GM18867 (cell line): ENCODE results near the gene LMF1.
"Not testable (repeated sequence)": the region's sequence is repeated elsewhere in the genome, so short reads cannot be mapped to it uniquely, and the experiment has no call there.

ENCODE experiments used
- ATAC-seq: cut with Tn5 transposase; IDR thresholded peaks from one replicate; pipeline ENCODE4 v1.9.1; 2021; ENCODE audit warnings: mild to moderate bottlenecking, moderate library complexity; ENCODE audit not compliant: unreplicated experiment

LMF1 gene

DNA sequence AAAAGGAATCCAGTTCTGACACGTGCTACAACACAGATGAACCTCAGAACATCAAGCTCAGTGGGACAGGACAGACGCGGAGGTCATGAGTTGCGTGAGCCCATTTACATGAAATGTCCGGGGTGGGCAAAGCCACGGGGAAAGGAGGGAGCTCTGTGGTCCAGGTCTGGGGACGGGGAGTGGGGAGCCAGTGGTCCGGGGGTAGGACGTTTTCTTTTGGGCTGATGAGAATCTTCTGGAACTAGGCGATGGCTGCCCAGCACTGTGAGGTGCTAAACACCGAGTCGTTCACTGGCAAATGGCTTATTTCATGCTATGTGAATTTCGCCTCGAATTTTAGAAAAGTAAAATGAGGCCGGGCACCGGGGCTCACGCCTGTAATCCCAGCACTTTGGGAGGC lies 2.6 kb upstream of the LMF1 start:
- ATAC-seq: no peak

- no peak for ATAC-seq
Measured at GRCh38 chr16:972316-973002, 1.7 kb upstream of the LMF1 start.

GRCh38 chr16:971981-972315 lies 1.2 kb upstream of the LMF1 start:
- no peak for ATAC-seq

- ATAC-seq: no peak
Measured at GRCh38 chr16:971582-971905, 760 bp upstream of the LMF1 start.

DNA sequence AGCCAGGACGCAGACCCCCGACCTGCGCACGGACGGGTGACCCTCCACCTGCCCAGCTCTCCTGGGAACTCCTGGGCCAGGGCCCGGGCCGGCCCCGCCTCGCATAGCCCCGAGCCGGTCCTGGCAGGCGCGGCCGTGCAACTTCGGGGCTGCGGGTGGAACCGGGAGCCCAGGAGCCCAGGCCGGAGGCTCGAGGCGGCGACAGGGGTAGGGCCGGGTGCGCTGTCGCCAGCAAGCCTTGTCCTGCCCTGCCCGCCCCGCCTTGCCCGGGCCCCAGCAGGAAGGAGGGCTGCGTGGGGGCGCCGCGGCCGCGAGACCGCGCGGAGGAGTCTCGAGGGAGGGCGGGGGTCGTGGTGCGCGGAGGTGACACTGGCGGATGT lies 408 bp downstream of the LMF1 start:
- no peak for ATAC-seq

DNA sequence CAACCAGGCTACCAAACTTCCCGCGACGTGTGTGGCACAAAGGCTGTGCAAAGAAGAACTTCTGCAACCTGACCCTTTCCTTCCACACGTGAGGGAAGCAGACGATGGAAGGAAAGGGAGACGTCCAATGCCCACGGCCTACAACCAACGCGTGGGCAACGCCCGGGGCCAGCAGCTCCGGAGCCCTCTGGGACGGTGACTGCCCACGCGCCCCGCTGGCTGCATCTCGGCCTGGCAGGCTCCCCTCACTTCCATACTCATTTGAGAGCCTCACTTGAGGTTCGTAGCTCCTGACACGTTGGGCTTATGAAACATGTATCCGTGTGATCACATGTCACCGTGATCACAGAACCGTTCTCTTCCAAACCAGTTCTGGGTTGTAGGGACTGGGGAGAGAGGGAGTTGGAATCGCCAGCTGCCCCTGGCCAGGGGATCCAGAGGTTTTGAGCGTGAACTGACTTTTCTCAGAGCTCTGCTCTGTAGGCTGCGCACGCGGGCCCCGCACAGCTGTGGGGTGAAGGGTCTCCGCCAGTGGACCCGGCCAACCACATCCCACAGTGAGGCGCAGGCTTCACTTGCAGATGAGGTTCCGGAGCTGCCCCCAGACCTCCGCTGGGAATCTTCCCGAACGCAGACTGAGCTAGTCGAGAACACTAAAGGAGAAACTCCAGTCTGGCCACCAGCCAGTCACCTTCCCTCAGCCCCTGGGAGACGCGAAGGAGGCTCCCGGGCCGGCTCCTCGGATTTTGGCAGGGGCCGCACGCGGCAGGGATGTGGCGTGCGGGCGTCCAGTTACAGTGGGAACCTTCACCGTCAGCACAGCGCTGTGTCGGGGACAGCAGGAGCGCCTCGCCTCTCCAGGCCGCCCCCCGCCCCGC lies 1.0 kb downstream of the LMF1 start:
- no peak for ATAC-seq

DNA sequence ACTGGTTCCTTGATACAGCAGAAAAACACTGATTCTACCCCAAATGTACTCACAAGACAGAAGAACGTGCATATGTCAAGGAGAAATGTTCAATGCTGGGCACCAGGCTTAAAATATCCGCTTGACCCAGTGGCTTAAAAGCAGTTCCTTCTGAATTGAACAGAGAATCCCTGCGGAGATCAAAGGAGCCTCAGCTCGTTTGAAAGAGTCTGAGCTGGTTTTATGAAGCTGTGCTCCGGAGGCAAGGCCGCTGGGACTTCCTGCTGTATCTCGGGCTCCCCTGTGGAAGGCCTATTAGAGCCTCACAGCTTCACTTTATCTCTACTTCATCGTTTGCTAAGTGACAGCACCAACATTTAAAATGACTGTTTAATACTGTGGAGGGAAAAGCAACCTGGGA lies 2.2 kb downstream of the LMF1 start:
- ATAC-seq: no peak

DNA sequence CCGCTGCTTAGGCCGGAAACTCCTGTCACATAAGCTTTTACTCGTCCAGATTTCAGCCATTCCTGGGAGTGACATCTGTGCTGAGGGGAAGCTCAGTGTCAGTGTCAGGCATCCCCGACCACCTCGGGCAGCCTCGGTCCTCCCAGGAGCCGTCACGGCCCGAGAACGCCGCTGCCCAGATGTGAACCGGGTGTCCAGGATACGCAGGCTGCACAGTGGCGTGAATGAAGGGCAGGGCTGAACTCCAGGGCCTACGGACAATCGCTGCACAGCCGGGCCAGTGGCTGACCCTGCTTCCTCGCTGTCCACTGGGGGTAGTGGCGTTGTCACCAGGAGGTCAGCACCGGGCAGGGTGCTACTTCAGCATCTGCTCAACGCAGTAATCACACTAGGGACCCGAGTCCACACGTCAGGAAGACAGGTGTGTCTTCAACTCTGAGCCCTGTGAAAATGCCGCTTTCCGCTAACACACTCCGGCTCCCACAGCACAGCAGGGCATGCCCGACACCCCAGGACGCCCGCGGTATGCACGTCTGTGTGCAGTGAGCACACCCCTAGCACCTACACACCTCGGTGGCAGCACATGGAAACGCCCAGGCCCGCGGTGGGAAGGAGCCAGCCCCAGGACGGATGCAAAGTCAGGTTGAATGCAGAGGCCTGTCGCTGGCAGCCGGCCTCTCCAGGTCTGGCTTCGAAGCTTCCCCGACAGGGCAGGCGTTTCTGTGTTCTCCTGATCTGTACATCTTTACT lies 3.1 kb downstream of the LMF1 start:
- no peak for ATAC-seq

GRCh38 chr16:967077-967541 lies 3.7 kb downstream of the LMF1 start:
- ATAC-seq: no peak

- ATAC-seq: no peak
Measured at GRCh38 chr16:966505-966904, 4.3 kb downstream of the LMF1 start.

GRCh38 chr16:966035-966434 lies 4.7 kb downstream of the LMF1 start:
- ATAC-seq: no peak

DNA sequence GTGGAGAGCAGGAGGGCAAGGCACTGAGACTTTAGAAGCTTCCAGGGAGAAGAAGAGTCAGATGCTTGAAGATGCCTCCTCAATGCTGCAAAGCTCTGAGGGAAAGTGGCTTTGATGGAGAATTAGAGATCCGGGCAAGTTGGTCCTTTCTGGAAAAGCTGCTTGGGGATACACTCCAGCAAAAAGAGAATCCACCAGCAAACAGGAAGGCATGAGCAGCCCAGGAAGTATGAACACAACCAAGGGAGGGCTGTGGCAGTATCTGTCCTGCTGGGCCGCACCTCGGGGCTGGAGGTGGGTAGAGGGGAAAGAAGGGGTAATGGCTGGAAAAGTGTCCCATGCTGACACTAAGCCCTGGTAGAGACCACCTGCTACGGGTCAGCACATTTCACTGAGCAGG lies 5.3 kb downstream of the LMF1 start:
- ATAC-seq: no peak

GRCh38 chr16:965036-965395 lies 5.8 kb downstream of the LMF1 start:
- ATAC-seq: no peak

DNA sequence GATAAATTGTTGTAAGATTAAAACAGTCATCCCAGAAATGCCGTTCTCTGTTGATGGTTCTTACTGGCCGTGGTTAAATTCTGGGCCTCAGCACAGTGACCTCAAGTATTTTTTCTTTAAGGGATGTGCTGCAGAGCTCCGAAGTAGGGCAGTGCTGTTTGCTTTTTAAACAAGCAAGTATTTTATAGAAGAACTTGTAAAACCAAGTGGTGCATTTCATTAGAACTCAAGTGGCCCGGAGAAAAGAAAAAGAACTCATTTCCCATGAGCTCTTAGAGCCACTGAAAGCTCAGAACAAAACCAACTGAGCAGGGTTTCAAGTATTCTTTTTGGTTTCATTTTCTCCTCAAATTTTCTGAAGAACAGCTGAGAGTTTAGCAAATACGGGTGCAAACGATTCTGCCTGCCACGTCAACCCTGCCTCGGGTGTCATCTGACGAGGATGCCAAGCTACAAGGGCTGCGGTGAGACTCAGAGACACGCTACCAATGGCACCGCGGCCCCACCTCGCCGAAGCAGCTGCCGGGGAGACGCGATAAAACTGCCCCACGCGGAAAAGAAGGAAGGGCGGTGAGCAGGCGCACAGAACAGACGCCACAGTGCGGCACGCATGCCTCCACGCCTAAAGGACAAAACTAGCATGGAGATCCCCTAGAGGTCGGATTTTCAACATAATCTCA lies 6.3 kb downstream of the LMF1 start:
- peak; percentile 66 for ATAC-seq

GRCh38 chr16:963913-964312 lies 6.9 kb downstream of the LMF1 start:
- no peak for ATAC-seq

DNA sequence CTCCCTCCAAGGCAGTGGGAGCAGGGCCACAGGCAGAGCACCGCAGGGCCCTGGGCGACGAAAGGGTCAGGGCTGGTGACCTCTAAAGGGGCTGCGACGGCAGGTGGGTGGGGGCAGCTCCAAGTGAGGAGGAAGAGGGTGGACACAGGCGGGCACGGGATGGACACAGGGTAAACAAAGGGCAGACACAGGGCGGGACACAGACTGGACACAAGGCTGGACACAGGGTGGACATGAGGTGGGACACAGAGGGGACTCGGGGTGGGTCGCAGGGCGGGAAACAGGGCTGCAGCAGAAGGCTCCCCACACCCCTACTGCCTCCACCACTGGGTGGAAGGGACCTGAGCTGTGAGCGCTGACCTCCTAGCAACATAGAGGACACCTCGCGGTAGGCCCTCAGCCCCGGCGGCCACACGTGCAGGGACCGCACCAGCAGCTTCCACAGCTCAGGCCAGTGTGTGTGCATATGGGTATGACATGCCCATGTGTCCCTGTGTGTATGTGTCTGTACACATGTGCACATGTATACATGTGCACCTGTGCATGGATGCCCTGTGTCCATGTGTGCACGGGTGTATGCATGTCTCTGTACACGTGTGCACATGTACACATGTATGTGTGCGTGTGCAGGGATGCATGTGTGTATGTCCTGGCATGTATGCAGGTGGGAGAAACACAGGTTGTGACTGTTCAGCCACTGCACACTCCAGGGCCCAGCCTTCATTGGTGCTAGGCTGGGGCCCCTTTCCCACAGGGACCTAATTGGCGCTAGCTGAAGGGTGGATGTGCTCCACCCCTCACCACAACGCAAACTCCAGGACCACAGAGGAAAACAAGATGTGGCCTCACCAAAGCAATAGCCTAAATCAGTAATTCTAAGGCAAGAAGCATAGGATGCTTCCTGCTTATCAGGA lies 7.6 kb downstream of the LMF1 start:
- no peak for ATAC-seq

DNA sequence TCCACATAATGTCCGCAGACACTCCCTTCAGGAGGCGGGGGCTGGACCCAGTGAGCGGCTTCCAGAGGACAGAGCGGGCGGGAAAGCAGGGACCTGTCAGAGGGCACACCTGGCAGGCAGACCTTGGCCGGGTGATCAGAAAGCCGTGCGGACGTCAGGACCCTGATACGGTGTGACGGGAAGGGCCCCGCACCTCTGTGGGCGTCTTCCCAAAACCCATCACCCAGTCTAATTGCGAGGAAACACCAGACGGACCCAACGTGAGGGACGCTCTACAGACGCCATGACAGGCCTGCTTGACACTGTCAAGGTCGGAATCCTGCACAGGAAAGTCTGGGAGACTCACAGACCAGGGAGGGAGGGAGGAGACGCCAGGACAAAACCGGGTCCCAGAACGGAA lies 8.4 kb downstream of the LMF1 start:
- no peak for ATAC-seq

- no peak for ATAC-seq
Measured at GRCh38 chr16:959232-960040, 11.3 kb downstream of the LMF1 start.

- not testable (repeated sequence) for ATAC-seq
Measured at GRCh38 chr16:955766-956165, 15.0 kb downstream of the LMF1 start.

GRCh38 chr16:953818-954217 lies 17.0 kb downstream of the LMF1 start:
- not testable (repeated sequence) for ATAC-seq
